Measurements from ENCODE around the gene OSM.

OSM gene

GRCh38 chr22:30263883-30264282, 2.8 kb downstream of the OSM start:
- no peak for DNase-seq (ENCODE audit: low read depth)

GRCh38 chr22:30262917-30263741, 3.5 kb downstream of the OSM start:
- DNase-seq (ENCODE audit: low read depth) = no peak

GRCh38 chr22:30262112-30262511, 4.5 kb downstream of the OSM start:
- no peak for DNase-seq (ENCODE audit: low read depth)

- DNase-seq (ENCODE audit: low read depth) = no peak
Observed at GRCh38 chr22:30261134-30261533, 5.5 kb downstream of the OSM start.

- DNase-seq (ENCODE audit: low read depth) = no peak
Observed at GRCh38 chr22:30260682-30261081, 6.0 kb downstream of the OSM start.

GRCh38 chr22:30260276-30260675, 6.4 kb downstream of the OSM start:
- no peak for DNase-seq (ENCODE audit: low read depth)

- DNase-seq (ENCODE audit: low read depth) = no peak
Observed at GRCh38 chr22:30254314-30254713, 12.3 kb downstream of the OSM start.

- no peak for DNase-seq (ENCODE audit: low read depth)
Observed at GRCh38 chr22:30253205-30253852, 13.3 kb downstream of the OSM start.

GRCh38 chr22:30252411-30253204, 14.0 kb downstream of the OSM start:
- no peak for DNase-seq (ENCODE audit: low read depth)

- no peak for DNase-seq (ENCODE audit: low read depth)
Observed at GRCh38 chr22:30251711-30252110, 14.9 kb downstream of the OSM start.

- no peak for DNase-seq (ENCODE audit: low read depth)
Observed at GRCh38 chr22:30250661-30251267, 15.9 kb downstream of the OSM start.

GRCh38 chr22:30250039-30250565, 16.5 kb downstream of the OSM start:
- no peak for DNase-seq (ENCODE audit: low read depth)

- no peak for DNase-seq (ENCODE audit: low read depth)
Observed at GRCh38 chr22:30249049-30250038, 17.3 kb downstream of the OSM start.

GRCh38 chr22:30248484-30248883, 18.2 kb downstream of the OSM start:
- no peak for DNase-seq (ENCODE audit: low read depth)

- DNase-seq (ENCODE audit: low read depth) = no peak
Observed at GRCh38 chr22:30247974-30248373, 18.7 kb downstream of the OSM start.

- no peak for DNase-seq (ENCODE audit: low read depth)
Observed at GRCh38 chr22:30247561-30247960, 19.1 kb downstream of the OSM start.

- DNase-seq (ENCODE audit: low read depth) = no peak
Observed at GRCh38 chr22:30246814-30247376, 19.8 kb downstream of the OSM start.

- DNase-seq (ENCODE audit: low read depth) = no peak
Observed at GRCh38 chr22:30245985-30246813, 20.5 kb downstream of the OSM start, which contains the start of gene LIF. TSS of gene LIF (minus strand) at chr22:30246759. CDS start at chr22:30246695, 64 bp downstream.

- DNase-seq (ENCODE audit: low read depth) = no peak
Observed at GRCh38 chr22:30245181-30245984, 21.3 kb downstream of the OSM start.

All from GM04503 (cell line).